ENCODE results near the gene FHOD3. TPM values are rescaled to one million over a fixed set of nuclear protein-coding genes. Genes with fewer than 3 reads are reported as not detected.
A peak's percentile ranks its signal among the peaks of the same experiment; 100 is the strongest.

The FHOD3 gene
- total RNA-seq, 1 experiment from 2014 or later, result 10.6 TPM

- TF ChIP-seq, protein P1, sequence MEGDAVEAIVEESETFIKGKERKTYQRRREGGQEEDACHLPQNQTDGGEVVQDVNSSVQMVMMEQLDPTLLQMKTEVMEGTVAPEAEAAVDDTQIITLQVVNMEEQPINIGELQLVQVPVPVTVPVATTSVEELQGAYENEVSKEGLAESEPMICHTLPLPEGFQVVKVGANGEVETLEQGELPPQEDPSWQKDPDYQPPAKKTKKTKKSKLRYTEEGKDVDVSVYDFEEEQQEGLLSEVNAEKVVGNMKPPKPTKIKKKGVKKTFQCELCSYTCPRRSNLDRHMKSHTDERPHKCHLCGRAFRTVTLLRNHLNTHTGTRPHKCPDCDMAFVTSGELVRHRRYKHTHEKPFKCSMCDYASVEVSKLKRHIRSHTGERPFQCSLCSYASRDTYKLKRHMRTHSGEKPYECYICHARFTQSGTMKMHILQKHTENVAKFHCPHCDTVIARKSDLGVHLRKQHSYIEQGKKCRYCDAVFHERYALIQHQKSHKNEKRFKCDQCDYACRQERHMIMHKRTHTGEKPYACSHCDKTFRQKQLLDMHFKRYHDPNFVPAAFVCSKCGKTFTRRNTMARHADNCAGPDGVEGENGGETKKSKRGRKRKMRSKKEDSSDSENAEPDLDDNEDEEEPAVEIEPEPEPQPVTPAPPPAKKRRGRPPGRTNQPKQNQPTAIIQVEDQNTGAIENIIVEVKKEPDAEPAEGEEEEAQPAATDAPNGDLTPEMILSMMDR (conservative IDR thresholded peaks at IDR 0.05), result no peak
- TF ChIP-seq EZH2 (IDR thresholded peaks at IDR 0.05; ENCODE audit: low read depth), result no peak
- ChIA-PET POLR2A (ENCODE audit: unreplicated experiment) (no interaction called here), CTCF (no interaction called here)
- Histone ChIP-seq H3K4me2 (no peak overlapping the region), H3K79me2 (ENCODE audit: low read depth) (no peaks in the 10 kb centered on the region), H3K9me3 (ENCODE audit: insufficient read depth, low read depth) (no peaks in the 10 kb centered on the region), H3K36me3 (ENCODE audit: low read depth) (no peaks in the 10 kb centered on the region), H3K4me3 (no peak overlapping the region), H3K9me2 (ENCODE audit: insufficient read depth) (no peaks in the 10 kb centered on the region), H3K27ac (no peak overlapping the region), H2AFZ (no peak overlapping the region), H3K27me3 (ENCODE audit: insufficient read depth, low read depth) (no peaks in the 10 kb centered on the region), H3K4me1 (replicated peaks; ENCODE audit: insufficient read depth) (no peaks in the 10 kb centered on the region), H4K20me1 (ENCODE audit: insufficient read depth) (no peaks in the 10 kb centered on the region), H3F3A (ENCODE audit: insufficient read depth, low read depth) (no peaks in the 10 kb centered on the region)
- intact Hi-C loops (cut with micrococcal nuclease; ENCODE audit: unreplicated experiment), result no loop called here
- no TSS peak for BruUV-seq (replicated peaks)
- no peak for DNase-seq
These were observed 427.1 kb downstream of the FHOD3 start for GRCh38 chr18:36724591-36725001.

- no peak for TF ChIP-seq EZH2 (IDR thresholded peaks at IDR 0.05; ENCODE audit: low read depth)
- TF ChIP-seq, protein P1 (conservative IDR thresholded peaks at IDR 0.05), result no peak
- no peaks in the 10 kb centered on the region for H3K4me1 ChIP-seq (replicated peaks; ENCODE audit: insufficient read depth)
- H2AFZ ChIP-seq, result no peak overlapping the region
- H3K36me3 ChIP-seq (ENCODE audit: low read depth), result no peaks in the 10 kb centered on the region
- H3K9me2 ChIP-seq (ENCODE audit: insufficient read depth), result no peaks in the 10 kb centered on the region
- intact Hi-C loops (cut with micrococcal nuclease; ENCODE audit: unreplicated experiment), result no loop called here
- BruUV-seq (replicated peaks), result no TSS peak
- ChIA-PET POLR2A (ENCODE audit: unreplicated experiment) (no interaction called here), CTCF (interaction anchor here (0.7 kb wide), 2 partner anchors 27 to 633 kb away, joined by 3 to 4 read pairs; no protein-coding TSS in a partner anchor)
- H3F3A ChIP-seq (ENCODE audit: insufficient read depth, low read depth), result no peaks in the 10 kb centered on the region
- H3K27ac ChIP-seq, result no peak overlapping the region
- no peak overlapping the region for H3K4me3 ChIP-seq
- no peaks in the 10 kb centered on the region for H3K79me2 ChIP-seq (ENCODE audit: low read depth)
- no peaks in the 10 kb centered on the region for H3K9me3 ChIP-seq (ENCODE audit: insufficient read depth, low read depth)
- DNase-seq, result no peak
- no peaks in the 10 kb centered on the region for H3K27me3 ChIP-seq (ENCODE audit: insufficient read depth, low read depth)
- no peaks in the 10 kb centered on the region for H4K20me1 ChIP-seq (ENCODE audit: insufficient read depth)
- H3K4me2 ChIP-seq, result no peak overlapping the region
These were observed 430.8 kb downstream of the FHOD3 start for GRCh38 chr18:36728345-36728744.

GRCh38 chr18:36729197-36729596, 431.7 kb downstream of the FHOD3 start:
- Histone ChIP-seq H3K36me3 (ENCODE audit: low read depth) (no peaks in the 10 kb centered on the region), H3K4me1 (replicated peaks; ENCODE audit: insufficient read depth) (no peaks in the 10 kb centered on the region), H3K4me2 (no peak overlapping the region), H3K27me3 (ENCODE audit: insufficient read depth, low read depth) (no peaks in the 10 kb centered on the region), H2AFZ (no peak overlapping the region), H3K4me3 (no peak overlapping the region), H3K79me2 (ENCODE audit: low read depth) (no peaks in the 10 kb centered on the region), H3K9me3 (ENCODE audit: insufficient read depth, low read depth) (no peaks in the 10 kb centered on the region), H3K27ac (no peak overlapping the region), H3K9me2 (ENCODE audit: insufficient read depth) (no peaks in the 10 kb centered on the region), H4K20me1 (ENCODE audit: insufficient read depth) (no peaks in the 10 kb centered on the region), H3F3A (ENCODE audit: insufficient read depth, low read depth) (no peaks in the 10 kb centered on the region)
- BruUV-seq (replicated peaks), result no TSS peak
- TF ChIP-seq, protein P1 (conservative IDR thresholded peaks at IDR 0.05), result no peak
- no peak for TF ChIP-seq EZH2 (IDR thresholded peaks at IDR 0.05; ENCODE audit: low read depth)
- DNase-seq, result peak in 1 of 2 experiments; percentile 22
- intact Hi-C loops (cut with micrococcal nuclease; ENCODE audit: unreplicated experiment), result no loop called here
- POLR2A ChIA-PET (ENCODE audit: unreplicated experiment), result interaction anchor here (0.6 kb wide), 1 partner anchor 1249 kb away, joined by 3 read pairs; no protein-coding TSS in a partner anchor
- CTCF ChIA-PET, result no interaction called here

All from PC-9 (cell line).